B cell (primary cell): ENCODE results near the gene MPC1.

Source experiments
- EZH2 ChIP-seq: IDR thresholded peaks from 2 replicates; pipeline ENCODE4 v1.6.1; 2012; ENCODE audit warnings: borderline replicate concordance, low read depth, mild to moderate bottlenecking, moderate library complexity, low read length; ENCODE audit not compliant: insufficient read depth, poor library complexity, severe bottlenecking
- TF ChIP-seq, protein P1 (sequence below): fragments of 200-600 bp; IDR thresholded peaks from one replicate; pipeline ENCODE4 v1.8.0; 2022; ENCODE audit warnings: antibody characterized with exemption, mild to moderate bottlenecking

GRCh38 chr6:166336847-166337246, 45.9 kb downstream of the MPC1 start:
- TF ChIP-seq, protein P1, sequence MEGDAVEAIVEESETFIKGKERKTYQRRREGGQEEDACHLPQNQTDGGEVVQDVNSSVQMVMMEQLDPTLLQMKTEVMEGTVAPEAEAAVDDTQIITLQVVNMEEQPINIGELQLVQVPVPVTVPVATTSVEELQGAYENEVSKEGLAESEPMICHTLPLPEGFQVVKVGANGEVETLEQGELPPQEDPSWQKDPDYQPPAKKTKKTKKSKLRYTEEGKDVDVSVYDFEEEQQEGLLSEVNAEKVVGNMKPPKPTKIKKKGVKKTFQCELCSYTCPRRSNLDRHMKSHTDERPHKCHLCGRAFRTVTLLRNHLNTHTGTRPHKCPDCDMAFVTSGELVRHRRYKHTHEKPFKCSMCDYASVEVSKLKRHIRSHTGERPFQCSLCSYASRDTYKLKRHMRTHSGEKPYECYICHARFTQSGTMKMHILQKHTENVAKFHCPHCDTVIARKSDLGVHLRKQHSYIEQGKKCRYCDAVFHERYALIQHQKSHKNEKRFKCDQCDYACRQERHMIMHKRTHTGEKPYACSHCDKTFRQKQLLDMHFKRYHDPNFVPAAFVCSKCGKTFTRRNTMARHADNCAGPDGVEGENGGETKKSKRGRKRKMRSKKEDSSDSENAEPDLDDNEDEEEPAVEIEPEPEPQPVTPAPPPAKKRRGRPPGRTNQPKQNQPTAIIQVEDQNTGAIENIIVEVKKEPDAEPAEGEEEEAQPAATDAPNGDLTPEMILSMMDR, result no peak
- TF ChIP-seq EZH2, result no peak
